Liver (tissue), 9 donors: ENCODE measurements around the gene XDH. TPM values are rescaled to one million over a fixed set of nuclear protein-coding genes. Genes with fewer than 3 reads are reported as not detected.

Experiments
- DNase-seq: peaks from one replicate; pipeline ENCODE4 v3.0.0-alpha.2; 2017; ENCODE audit warnings: low spot score
- H3K27ac ChIP-seq, 2 donors: one replicate each; pipeline ENCODE4 v1.7.0; 2013; ENCODE audit warnings: inconsistent platforms in 2 of 2, low read length in 2 of 2, control low read depth in 1 of 2, low read depth in 1 of 2, mild to moderate bottlenecking in 1 of 2
- H3K27me3 ChIP-seq, 4 donors: one replicate each; pipeline versions ENCODE4 v1.6.1 to v1.7.0; 2013; ENCODE audit warnings: low read length in 3 of 4, inconsistent platforms in 1 of 4, mild to moderate bottlenecking in 1 of 4, moderate library complexity in 1 of 4; ENCODE audit not compliant: control insufficient read depth in 4 of 4, insufficient read depth in 4 of 4
- H3K36me3 ChIP-seq, 4 donors: one replicate each; pipeline versions ENCODE4 v1.6.1 to v1.7.0; 2013; ENCODE audit warnings: low read length in 3 of 4, mild to moderate bottlenecking in 3 of 4, low read depth in 1 of 4, moderate library complexity in 1 of 4; ENCODE audit not compliant: control insufficient read depth in 4 of 4, insufficient read depth in 3 of 4
- H3K4me1 ChIP-seq, 4 donors: one replicate each; pipeline versions ENCODE4 v1.6.1 to v1.7.0; 2013; ENCODE audit warnings: low read length in 3 of 4, mild to moderate bottlenecking in 3 of 4, moderate library complexity in 1 of 4; ENCODE audit not compliant: control insufficient read depth in 4 of 4, insufficient read depth in 4 of 4
- H3K4me3 ChIP-seq, 3 donors: one replicate each; pipeline versions ENCODE4 v1.6.1 to v1.7.0; 2013; ENCODE audit warnings: low read length in 3 of 3, control low read depth in 1 of 3, low read depth in 1 of 3, mild to moderate bottlenecking in 1 of 3
- H3K9ac ChIP-seq, 2 donors: one replicate each; pipeline ENCODE4 v1.7.0; 2013; ENCODE audit warnings: low read length in 2 of 2, mild to moderate bottlenecking in 2 of 2, moderate library complexity in 2 of 2, control low read depth in 1 of 2, low read depth in 1 of 2
- H3K9me3 ChIP-seq, 4 donors: one replicate each; pipeline versions ENCODE4 v1.6.1 to v1.7.0; 2013; ENCODE audit warnings: low read length in 3 of 4; ENCODE audit not compliant: control insufficient read depth in 4 of 4
- ATF3 ChIP-seq: IDR thresholded peaks from 2 replicates; pipeline ENCODE4 v1.6.1; 2016; ENCODE audit warnings: antibody characterized with exemption
- CTCF ChIP-seq: fragments of 150-350 bp; IDR thresholded peaks from 2 replicates; pipeline ENCODE4 v1.5.1; 2017; ENCODE audit warnings: improper control_type of control experiment, low read depth, low read length; ENCODE audit not compliant: missing input control
- EGR1 ChIP-seq, 2 donors: IDR thresholded peaks; 2 replicates each; pipeline ENCODE4 v1.6.1; 2016 to 2018; ENCODE audit warnings: antibody characterized with exemption in 2 of 2, low read depth in 2 of 2
- FOXA1 ChIP-seq: IDR thresholded peaks from 2 replicates; pipeline ENCODE4 v1.6.1; 2016; ENCODE audit warnings: antibody characterized with exemption
- FOXA2 ChIP-seq: IDR thresholded peaks from 2 replicates; pipeline ENCODE4 v1.6.1; 2016; ENCODE audit warnings: antibody characterized with exemption
- GABPA ChIP-seq, 2 donors: IDR thresholded peaks in 1 of 2; conservative IDR thresholded peaks in 1 of 2; 2 replicates each; pipeline ENCODE4 v1.6.1; 2016; ENCODE audit warnings: antibody characterized with exemption in 2 of 2, mild to moderate bottlenecking in 1 of 2, moderate library complexity in 1 of 2
- HNF4A ChIP-seq, 2 donors: conservative IDR thresholded peaks; 2 replicates each; pipeline ENCODE4 v1.6.1; 2016; ENCODE audit warnings: antibody characterized with exemption in 2 of 2, mild to moderate bottlenecking in 2 of 2
- HNF4G ChIP-seq: IDR thresholded peaks from 2 replicates; pipeline ENCODE4 v1.6.1; 2016; ENCODE audit warnings: antibody characterized with exemption
- JUND ChIP-seq, 2 donors: IDR thresholded peaks; 2 replicates each; pipeline ENCODE4 v1.6.1; 2016; ENCODE audit warnings: antibody characterized with exemption in 2 of 2
- MAX ChIP-seq: IDR thresholded peaks from 2 replicates; pipeline ENCODE4 v1.6.1; 2016; ENCODE audit warnings: antibody characterized with exemption
- NR2F2 ChIP-seq: IDR thresholded peaks from 2 replicates; pipeline ENCODE4 v1.6.1; 2016; ENCODE audit warnings: antibody characterized with exemption
- RAD21 ChIP-seq, 2 donors: IDR thresholded peaks; 2 replicates each; pipeline ENCODE4 v1.6.1; 2016; ENCODE audit warnings: antibody characterized with exemption in 2 of 2, mild to moderate bottlenecking in 2 of 2
- REST ChIP-seq: IDR thresholded peaks from 2 replicates; pipeline ENCODE4 v1.6.1; 2016; ENCODE audit warnings: antibody characterized with exemption, mild to moderate bottlenecking
- RXRA ChIP-seq, 2 donors: IDR thresholded peaks; 2 replicates each; pipeline ENCODE4 v1.6.1; 2017 to 2018; ENCODE audit warnings: antibody characterized with exemption in 2 of 2, mild to moderate bottlenecking in 1 of 2
- SP1 ChIP-seq: IDR thresholded peaks from 2 replicates; pipeline ENCODE4 v1.6.1; 2018; ENCODE audit warnings: antibody characterized with exemption, mild to moderate bottlenecking
- TAF1 ChIP-seq: conservative IDR thresholded peaks from 2 replicates; pipeline ENCODE4 v1.6.1; 2016; ENCODE audit warnings: antibody characterized with exemption, mild to moderate bottlenecking
- YY1 ChIP-seq: IDR thresholded peaks from 2 replicates; pipeline ENCODE4 v1.6.1; 2016; ENCODE audit warnings: antibody characterized with exemption, mild to moderate bottlenecking
- WGBS: extraction: QIAGEN DNeasy Blood & Tissue Kit; methylation state at CpG from one replicate; pipeline ENCODE4 v1.1.7; 2013; 5-methylcytosine and 5-hydroxymethylcytosine counted together
- polyA plus RNA-seq, 2 donors: library from polyadenylated mRNA; stranded (reverse) in 1 of 2; unstranded in 1 of 2; fragments of 200-250 nt in 1 of 2; fragments of >200 nt in 1 of 2; fragmentation: Nextera tagmentation in 1 of 2; extraction: Ambion mirVana in 1 of 2; gene quantifications; one replicate each; pipeline versions ENCODE4 v1.2.1 to v1.2.3, GENCODE V29; 2013 to 2015
- total RNA-seq, 2 donors: library from RNA; depleted of rRNA; stranded (reverse); fragments of >200 nt; gene quantifications; one replicate each; pipeline ENCODE4 v1.2.3, GENCODE V29; 2014
- donor health status: healthy.
- donor health status: healthy.
- donor health status: healthy.
- donor health status: healthy.
- donor health status: healthy.

Gene XDH
- total and polyA plus RNA-seq, 4 donors: 6.8 to 76.6 (median 12.0) TPM

GRCh38 chr2:31359229-31359628 is 55.3 kb downstream of the XDH start:
- TF ChIP-seq YY1: peak; percentile 40
- no peak for TF ChIP-seq FOXA1
- TF ChIP-seq HNF4A (conservative IDR thresholded peaks at IDR 0.05): peak; percentile 88 to 93
- TF ChIP-seq GABPA (IDR thresholded peaks at IDR 0.05 in 1 of 2, conservative IDR thresholded peaks at IDR 0.05 in 1 of 2): peak in 1 of 2 donors; percentile 16
- no peak for TF ChIP-seq EGR1 (IDR thresholded peaks at IDR 0.05; ENCODE audit: low read depth in 2 of 2)
- no peak for TF ChIP-seq REST
- TF ChIP-seq JUND (IDR thresholded peaks at IDR 0.05): peak; percentile 13 to 64
- no peak for TF ChIP-seq CTCF
- no peak for TF ChIP-seq FOXA2
- TF ChIP-seq ATF3: peak; percentile 93
- no peak for TF ChIP-seq MAX
- TF ChIP-seq NR2F2: no peak
- TF ChIP-seq TAF1: no peak
- TF ChIP-seq RXRA (IDR thresholded peaks at IDR 0.05): peak; percentile 35 to 62
- peak; percentile 32 for TF ChIP-seq SP1
- TF ChIP-seq RAD21 (IDR thresholded peaks at IDR 0.05): peak in 1 of 2 donors; percentile 37
- TF ChIP-seq HNF4G: no peak
- Histone ChIP-seq H3K9me3 (no peaks in the 10 kb centered on the region), H3K27ac (peak overlapping the region; percentile 48 to 69), H3K27me3 (no peaks in the 10 kb centered on the region), H3K36me3 (peaks cover 0 to 30% (median 12%) of the 10 kb centered on the region in 4 donors), H3K9ac (no peak overlapping the region), H3K4me3 (no peak overlapping the region), H3K4me1 (peaks cover 3 to 13% (median 8%) of the 10 kb centered on the region in 4 donors)
- 44% methylated on average over 2 of the region's 2 CpGs for WGBS
- DNase-seq: no peak

GRCh38 chr2:31354837-31355236 is 59.7 kb downstream of the XDH start:
- Histone ChIP-seq H3K9ac (no peak overlapping the region), H3K27me3 (no peaks in the 10 kb centered on the region), H3K36me3 (peaks cover 2 to 21% (median 7%) of the 10 kb centered on the region in 4 donors), H3K27ac (no peak overlapping the region), H3K9me3 (no peaks in the 10 kb centered on the region), H3K4me3 (no peak overlapping the region), H3K4me1 (peaks cover 2 to 12% (median 8%) of the 10 kb centered on the region in 4 donors)
- TF ChIP-seq NR2F2 (no peak), RAD21 (IDR thresholded peaks at IDR 0.05) (peak; percentile 37 to 59), CTCF (peak; percentile 17)
- DNase-seq: no peak
- 68% methylated on average over 2 of the region's 2 CpGs for WGBS
